GM18951 (cell line): ENCODE results near the gene CFAP157.
"Not testable (repeated sequence)": the region's sequence is repeated elsewhere in the genome, so short reads cannot be mapped to it uniquely, and the experiment has no call there.

Experiments used
- POLR2A ChIP-seq: IDR thresholded peaks from 4 replicates; pipeline ENCODE4 v1.6.1; 2011; ENCODE audit warnings: mild to moderate bottlenecking; ENCODE audit not compliant: insufficient read length, insufficient read depth; ENCODE audit errors: extremely low read depth
- in situ Hi-C: fragments of 300-500 bp; cut with MboI; formaldehyde crosslinking; loops from one replicate; pipeline ENCODE4 v1.12.0; 2022; ENCODE audit warnings: low sequenced_read_pairs, mixed read lengths, inconsistent platforms; ENCODE audit not compliant: unreplicated experiment

Gene CFAP157

GRCh38 chr9:127756233-127756632 is 49.4 kb downstream of the CFAP157 start:
- in situ Hi-C loops = no loop called here
- no peak for TF ChIP-seq POLR2A

- in situ Hi-C loops = not testable (repeated sequence)
Observed at GRCh38 chr9:127756776-127757175, 50.0 kb downstream of the CFAP157 start.

- TF ChIP-seq POLR2A = no peak
- in situ Hi-C loops = no loop called here
Observed at GRCh38 chr9:127758843-127759242, 52.1 kb downstream of the CFAP157 start.

GRCh38 chr9:127761061-127761460 is 54.3 kb downstream of the CFAP157 start:
- TF ChIP-seq POLR2A = no peak
- in situ Hi-C loops = no loop called here

- in situ Hi-C loops = no loop called here
- TF ChIP-seq POLR2A = no peak
Observed at GRCh38 chr9:127761491-127761956, 54.7 kb downstream of the CFAP157 start.

- no peak for TF ChIP-seq POLR2A
- in situ Hi-C loops = no loop called here
Observed at GRCh38 chr9:127762111-127762676, 55.4 kb downstream of the CFAP157 start.

GRCh38 chr9:127763918-127764384 is 57.2 kb downstream of the CFAP157 start:
- TF ChIP-seq POLR2A = no peak
- in situ Hi-C loops = no loop called here

GRCh38 chr9:127765418-127765817 is 58.6 kb downstream of the CFAP157 start:
- in situ Hi-C loops = no loop called here

More at GRCh38 chr9:127765418-127765817, 58.6 kb downstream of the CFAP157 start:
- no peak for TF ChIP-seq POLR2A
